HG03571 (cell line): ENCODE results near the gene MPST.

ENCODE experiments used
- ATAC-seq: cut with Tn5 transposase; IDR thresholded peaks from one replicate; pipeline ENCODE4 v1.9.1; 2021; ENCODE audit not compliant: unreplicated experiment

The MPST gene

DNA sequence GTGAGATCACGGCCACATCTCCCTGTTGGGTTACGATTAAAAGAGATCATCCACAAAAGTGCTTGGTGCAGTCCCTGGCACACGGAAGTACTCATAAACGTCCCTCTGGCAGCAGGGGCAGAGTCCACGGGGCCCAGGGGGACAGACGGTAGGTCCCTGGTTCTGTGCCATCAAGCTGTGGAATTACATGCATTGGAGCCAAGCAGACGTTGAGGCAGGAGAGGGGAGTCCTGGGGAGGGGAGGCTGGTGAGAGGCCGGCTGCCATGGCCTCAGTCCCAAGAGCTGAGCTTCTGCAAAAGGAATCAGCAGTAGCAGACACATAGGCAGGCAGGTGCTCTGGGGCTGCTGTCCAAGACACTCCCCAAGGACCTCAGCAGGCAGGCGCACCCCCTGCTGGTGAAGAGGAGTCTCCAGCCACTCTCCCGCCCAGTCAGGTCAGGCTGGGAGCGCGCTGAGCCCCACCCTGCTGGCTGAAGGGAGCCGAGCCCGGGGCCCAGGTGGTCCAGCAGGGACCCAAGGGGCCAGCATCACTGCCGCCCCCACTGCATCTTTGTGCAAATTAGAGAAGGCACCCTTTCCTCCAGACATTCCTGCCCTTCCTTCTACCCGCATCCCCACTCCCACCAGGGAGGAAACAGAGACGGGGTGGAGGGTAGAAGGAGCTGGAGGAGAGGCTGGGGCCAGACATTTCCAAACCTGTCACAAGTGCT is 24.4 kb downstream of the MPST start:
- no peak for ATAC-seq

DNA sequence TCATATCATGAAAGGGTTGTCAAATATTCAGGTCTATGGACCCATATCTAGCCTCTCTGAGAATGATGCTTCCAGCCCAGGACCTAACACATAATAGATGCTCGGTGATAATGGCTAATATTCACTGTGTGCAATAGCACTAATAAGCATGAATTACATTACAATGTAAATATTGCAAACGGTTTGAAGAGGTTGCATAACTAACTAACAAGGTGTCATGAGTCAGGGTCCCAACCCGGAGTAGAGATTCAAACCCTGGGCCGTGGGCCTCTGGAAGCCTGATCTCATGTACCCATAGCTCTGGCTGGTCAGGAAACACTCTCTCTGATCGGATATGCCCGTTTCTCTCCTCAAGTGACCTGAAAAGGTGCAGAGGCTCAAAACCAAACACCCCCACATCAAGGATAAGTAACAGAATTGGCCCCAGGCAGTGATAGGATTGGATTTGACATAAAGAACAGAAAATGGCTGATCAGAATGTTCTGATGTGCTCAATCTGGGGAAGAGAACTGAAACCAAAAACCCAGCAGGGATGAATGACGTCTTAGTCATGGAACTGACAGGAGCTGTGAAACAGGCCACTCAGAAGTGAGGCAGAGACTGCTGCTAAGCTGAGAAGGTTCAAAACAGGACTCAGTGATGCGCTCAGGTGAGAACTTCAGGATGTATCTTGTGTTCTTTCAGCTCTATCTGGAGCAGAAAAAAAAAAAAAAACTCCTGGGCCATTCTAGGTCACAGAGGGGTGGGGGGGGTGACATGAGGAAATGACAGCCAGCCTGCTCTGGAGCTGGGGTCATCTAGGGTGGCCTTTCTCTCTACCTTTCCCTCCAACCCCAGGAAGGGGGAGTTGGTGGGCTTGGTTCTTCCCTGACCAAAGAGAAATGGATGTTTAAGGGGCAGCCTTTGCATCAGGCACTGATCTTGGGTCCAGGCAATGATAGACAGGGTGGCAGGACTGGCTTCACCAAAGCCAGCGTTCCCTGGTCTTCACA is 25.4 kb downstream of the MPST start:
- ATAC-seq, result no peak

DNA sequence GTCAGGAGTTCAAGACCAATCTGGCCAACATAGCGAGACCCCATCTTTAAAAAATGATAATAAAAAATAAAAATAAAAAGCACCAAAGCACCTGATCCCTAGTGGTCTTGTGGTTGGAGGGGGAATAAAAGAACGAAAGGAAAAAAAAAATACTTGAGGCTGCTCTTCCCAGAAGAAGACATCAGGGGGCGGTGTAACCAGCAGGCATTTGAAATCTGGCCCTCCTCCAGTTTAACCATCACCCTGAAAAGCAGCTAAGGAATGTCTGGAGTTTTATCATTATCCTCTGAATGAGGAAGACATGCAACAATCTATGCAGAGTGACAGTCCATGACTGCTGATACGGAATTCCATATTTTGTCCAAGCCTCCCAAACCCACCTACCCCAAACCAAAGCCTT is 26.4 kb downstream of the MPST start:
- ATAC-seq, result no peak

DNA sequence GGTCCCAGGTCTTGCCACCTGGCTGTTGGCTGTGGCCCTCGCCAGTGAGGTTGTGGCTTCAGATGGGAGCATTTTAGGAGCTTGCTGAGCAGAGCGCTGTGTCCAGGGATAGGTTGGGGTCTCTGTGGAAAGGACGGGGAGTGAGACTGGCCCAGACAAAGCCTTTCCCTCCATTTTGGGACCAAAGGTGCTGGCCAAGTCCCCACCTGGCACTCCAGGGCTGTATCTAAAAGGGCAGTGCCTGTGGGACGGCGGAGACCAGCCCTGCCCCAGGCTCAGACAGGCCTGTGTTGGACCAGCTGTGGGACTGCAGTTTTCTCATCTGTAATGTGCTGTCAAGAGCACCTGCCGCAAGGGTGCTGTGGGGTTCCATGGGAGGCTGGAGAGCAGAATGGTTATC is 27.0 kb downstream of the MPST start:
- ATAC-seq, result no peak

GRCh38 chr22:37047006-37047405 is 27.5 kb downstream of the MPST start:
- no peak for ATAC-seq

DNA sequence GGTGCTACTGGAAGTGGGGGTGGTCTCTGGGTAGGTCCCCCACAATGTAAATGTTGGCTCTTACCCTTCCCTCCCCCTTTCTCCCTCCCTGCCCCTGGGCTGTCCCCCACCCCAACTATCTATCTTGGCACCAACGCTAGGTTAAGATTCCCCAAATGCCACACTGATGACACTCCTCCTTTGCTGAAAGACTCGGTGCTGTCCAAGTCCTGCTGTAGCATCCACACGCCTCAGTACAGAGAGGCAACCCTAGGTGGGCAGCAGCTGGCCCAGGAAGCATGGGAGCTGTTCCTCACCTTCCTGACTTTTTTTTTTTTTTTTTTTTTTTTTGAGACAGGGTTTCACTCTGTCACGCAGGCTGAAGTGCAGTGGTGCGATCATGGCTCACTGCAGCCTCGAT is 28.6 kb downstream of the MPST start:
- ATAC-seq, result no peak

DNA sequence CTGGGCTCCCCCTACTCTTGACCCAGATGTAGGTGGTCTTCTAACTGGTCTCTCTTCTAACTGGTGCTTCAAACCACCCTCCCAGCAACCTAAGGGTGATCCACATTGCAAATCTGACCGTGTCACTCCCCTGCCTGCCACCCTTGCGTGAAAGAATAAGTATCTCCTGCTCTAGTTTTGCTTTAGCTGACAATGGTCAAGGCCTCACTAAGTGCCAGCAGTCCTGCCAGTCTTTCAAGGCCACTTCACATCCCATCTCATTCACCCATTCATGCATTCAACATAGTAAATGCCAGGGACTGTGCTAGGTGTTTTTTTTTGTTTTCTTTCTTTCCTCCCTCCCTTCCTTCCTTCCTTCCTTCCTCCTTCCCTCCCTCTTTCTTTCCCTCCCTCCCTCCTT is 29.7 kb downstream of the MPST start:
- ATAC-seq, result no peak

- no peak for ATAC-seq
Observed at GRCh38 chr22:37050913-37051312, 31.4 kb downstream of the MPST start.

- peak; percentile 56 for ATAC-seq
Observed at GRCh38 chr22:37051391-37052385, 32.1 kb downstream of the MPST start, which contains the start of gene KCTD17. Gene KCTD17, plus strand, starts transcription at chr22:37051742. Its CDS starts 19 bp downstream, at chr22:37051761.

DNA sequence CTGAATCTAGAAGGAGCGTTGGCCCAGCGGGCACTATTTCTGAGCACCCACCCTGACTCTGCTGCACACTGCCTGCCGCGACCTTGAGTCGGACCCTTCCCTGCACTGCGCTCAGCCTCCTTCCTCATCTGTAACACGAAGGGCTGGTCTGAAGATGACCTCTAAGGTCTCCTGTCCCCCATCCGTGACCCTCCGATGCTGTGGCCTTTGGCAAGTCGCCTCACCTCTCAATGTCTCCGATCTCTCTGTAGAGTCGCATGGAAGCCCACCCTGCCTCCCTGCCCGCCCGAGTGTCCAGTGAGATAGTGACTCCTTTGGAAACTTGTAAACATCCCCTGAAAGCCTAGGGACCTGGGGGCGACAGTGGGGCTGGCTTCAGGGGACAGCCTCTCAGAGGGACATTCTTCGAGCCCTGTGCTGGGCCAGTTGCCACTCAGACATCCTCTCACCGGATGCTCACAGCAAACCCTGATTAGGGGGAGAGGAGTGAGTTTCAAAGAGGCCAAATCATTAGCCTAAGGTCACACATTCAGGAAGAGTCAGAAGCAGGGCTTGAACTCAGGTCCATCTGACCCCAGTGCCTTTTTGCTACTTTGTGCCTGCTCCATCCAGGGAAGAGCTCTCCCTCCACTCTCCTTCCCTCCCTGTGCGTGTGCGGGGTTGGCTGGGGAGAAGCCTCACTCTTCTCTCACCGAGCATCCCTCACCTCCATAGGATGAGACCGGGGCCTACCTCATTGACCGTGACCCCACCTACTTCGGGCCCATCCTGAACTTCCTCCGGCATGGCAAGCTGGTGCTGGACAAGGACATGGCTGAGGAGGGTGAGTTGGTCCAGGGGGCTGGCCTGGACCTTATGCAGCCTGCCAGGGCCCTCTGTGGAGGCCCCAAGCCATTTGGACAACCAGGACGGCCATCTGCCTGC is 33.1 kb downstream of the MPST start:
- no peak for ATAC-seq

DNA sequence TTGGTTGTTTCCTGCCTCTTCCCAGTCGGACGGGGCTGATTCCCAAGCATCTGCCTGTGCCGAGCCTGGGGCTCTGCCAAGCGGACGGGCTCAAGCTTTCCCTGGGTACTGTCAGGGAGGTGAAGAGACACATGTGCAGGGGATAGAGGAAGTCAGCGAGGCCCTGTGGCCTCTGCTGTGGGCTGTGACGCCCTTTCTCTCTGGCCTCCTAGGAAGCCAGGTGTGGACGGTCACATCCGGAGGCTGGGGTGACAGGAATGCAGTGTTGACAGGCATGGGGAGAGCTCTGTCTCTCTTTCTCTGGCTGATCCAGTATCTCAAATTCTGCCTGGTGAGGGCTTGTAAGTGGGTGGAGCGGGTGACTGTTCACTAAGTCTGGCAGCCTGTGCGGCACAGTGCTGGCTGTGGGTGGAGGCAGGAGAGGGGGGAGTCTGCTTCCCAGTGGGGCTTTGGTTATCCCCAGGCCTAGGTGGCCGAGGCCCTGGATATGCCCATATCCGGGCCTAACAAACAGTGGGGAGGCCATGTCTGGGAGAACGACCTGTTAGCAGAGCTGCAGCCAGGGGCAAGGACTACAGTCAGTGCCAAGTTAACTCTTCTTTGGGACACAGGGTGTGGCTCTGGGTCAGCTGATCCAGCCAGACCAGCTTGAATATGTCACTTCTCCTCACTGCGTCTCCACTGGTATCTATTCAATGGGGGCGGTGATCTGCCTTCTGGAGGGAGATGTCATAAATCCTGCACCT is 33.9 kb downstream of the MPST start:
- ATAC-seq, result no peak

- no peak for ATAC-seq
Observed at GRCh38 chr22:37054056-37054395, 34.5 kb downstream of the MPST start.

DNA sequence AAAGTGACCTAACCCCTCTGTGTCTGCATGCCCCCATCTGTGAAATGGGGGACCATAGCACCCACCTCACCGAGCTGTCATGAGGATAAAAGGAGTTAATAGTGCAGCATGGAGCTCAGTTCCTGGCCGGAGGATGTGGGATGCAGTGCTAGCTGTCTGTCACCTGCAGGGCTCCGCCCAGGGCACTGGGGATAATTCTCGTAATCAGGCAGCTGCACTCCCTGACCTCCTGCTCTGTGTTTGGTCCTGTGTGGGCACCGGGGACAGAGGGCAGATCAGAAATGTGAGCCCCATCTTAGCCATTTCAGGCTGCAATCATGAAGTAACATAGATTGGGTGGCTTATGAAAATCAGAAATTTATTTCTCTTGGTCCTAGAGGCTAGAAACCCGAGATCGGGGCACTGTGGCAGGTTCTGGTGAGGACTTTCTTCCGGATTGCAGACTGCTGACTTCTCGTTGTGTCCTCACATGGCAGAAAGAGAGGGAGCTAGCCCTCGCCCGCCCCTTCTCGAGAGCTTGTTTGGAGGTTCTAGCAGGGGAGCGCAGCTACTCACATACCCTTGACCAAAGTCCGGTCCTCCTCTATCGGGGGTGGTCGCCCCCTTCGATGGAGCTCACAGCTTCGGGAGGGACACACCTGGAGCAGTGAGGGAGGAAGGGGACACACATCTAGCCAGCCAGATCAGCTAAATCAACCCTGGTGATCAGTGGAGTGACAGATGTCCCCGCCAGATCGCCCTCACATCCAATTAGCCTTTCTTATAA is 35.2 kb downstream of the MPST start:
- ATAC-seq, result no peak

GRCh38 chr22:37056246-37056645 is 36.7 kb downstream of the MPST start:
- ATAC-seq, result no peak

DNA sequence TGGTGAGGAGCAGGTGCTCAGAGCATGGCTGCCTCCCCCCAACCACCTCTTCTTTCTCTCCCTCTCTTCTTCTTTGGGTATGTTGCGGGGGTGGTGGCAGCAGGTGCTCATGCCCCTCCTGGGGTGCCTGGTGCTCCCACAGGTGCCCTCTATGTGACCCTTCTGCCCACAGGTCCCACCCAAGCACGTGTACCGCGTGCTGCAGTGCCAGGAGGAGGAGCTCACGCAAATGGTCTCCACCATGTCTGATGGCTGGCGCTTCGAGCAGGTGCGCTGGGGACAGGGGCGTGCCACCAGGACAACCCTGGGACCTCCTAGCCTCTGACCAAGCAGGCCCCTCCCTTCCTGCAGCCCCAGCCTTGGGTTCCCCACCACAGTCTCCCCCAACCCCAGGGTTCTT is 37.7 kb downstream of the MPST start:
- ATAC-seq, result no peak

GRCh38 chr22:37057796-37058510 is 38.4 kb downstream of the MPST start:
- ATAC-seq, result no peak

- ATAC-seq, result no peak
Observed at GRCh38 chr22:37058917-37059701, 39.6 kb downstream of the MPST start.
